Right ventricle myocardium superior (tissue), 1 donor: ENCODE measurements around the gene CDC45. TPM values are rescaled to one million over a fixed set of nuclear protein-coding genes. Genes with fewer than 3 reads are reported as not detected.

Experiments
- ATAC-seq: fragments of 200-7000 bp; cut with Tn5 transposase; one replicate; pipeline ENCODE4 v1.9.1; 2020; ENCODE audit warnings: mild to moderate bottlenecking; ENCODE audit not compliant: poor library complexity
- DNase-seq: peaks from one replicate; pipeline ENCODE4 v3.0.0-alpha.2; 2020
- intact Hi-C: fragments of 100-400 bp; cut with DNase I; formaldehyde crosslinking; loops from one replicate; pipeline ENCODE4 v1.11.2; 2022
- total RNA-seq: library from RNA; stranded (reverse); fragmentation: NEBNext Ultra II Directional; extraction: Animal tissue kit (Norgen Biotek cat#: 25700); gene quantifications from one replicate; pipeline ENCODE4 v1.2.1, GENCODE V29; 2021
- donor health status: DM: no; HTN: yes; CAD: no; lungs with severe emphysema.

Gene CDC45
- total RNA-seq, 1 donor from 2014 or later: 0.62 TPM

- no peak for DNase-seq
- no peak for ATAC-seq
- intact Hi-C loops: no loop called here
Measured at GRCh38 chr22:19482297-19482696, 2.6 kb downstream of the CDC45 start.

GRCh38 chr22:19483481-19484244, 3.9 kb downstream of the CDC45 start:
- no peak for ATAC-seq
- no peak for DNase-seq
- intact Hi-C loops: no loop called here

GRCh38 chr22:19488285-19488684, 8.6 kb downstream of the CDC45 start:
- ATAC-seq (no peak), DNase-seq (no peak)
- intact Hi-C loops: no loop called here

GRCh38 chr22:19488884-19489843, 9.4 kb downstream of the CDC45 start:
- no peak for DNase-seq
- peak; percentile 60 for ATAC-seq
- intact Hi-C loops: no loop called here

GRCh38 chr22:19490628-19491230, 11.0 kb downstream of the CDC45 start:
- ATAC-seq: no peak
- intact Hi-C loops: no loop called here
- DNase-seq: no peak

- DNase-seq (no peak), ATAC-seq (no peak)
- intact Hi-C loops: no loop called here
Measured at GRCh38 chr22:19492504-19493174, 12.9 kb downstream of the CDC45 start.

- intact Hi-C loops: loop anchor here (2.0 kb wide), 1 partner anchor 137 kb away; no protein-coding TSS in a partner anchor
- DNase-seq (no peak), ATAC-seq (no peak)
Measured at GRCh38 chr22:19494001-19494560, 14.4 kb downstream of the CDC45 start.

- no peak for DNase-seq
- intact Hi-C loops: loop anchor here (2.0 kb wide), 1 partner anchor 136 kb away; no protein-coding TSS in a partner anchor
- no peak for ATAC-seq
Measured at GRCh38 chr22:19494676-19495173, 15.0 kb downstream of the CDC45 start.

- DNase-seq (no peak), ATAC-seq (no peak)
- intact Hi-C loops: loop anchor here (2.0 kb wide), 1 partner anchor 135 kb away; no protein-coding TSS in a partner anchor
Measured at GRCh38 chr22:19495562-19496323, 16.0 kb downstream of the CDC45 start.

- intact Hi-C loops: no loop called here
- DNase-seq (no peak), ATAC-seq (no peak)
Measured at GRCh38 chr22:19496324-19496630, 16.6 kb downstream of the CDC45 start.

GRCh38 chr22:19497245-19497644, 17.5 kb downstream of the CDC45 start:
- ATAC-seq: no peak

GRCh38 chr22:19498154-19498865, 18.6 kb downstream of the CDC45 start:
- DNase-seq: no peak
- ATAC-seq: no peak
- intact Hi-C loops: no loop called here

More at GRCh38 chr22:19497245-19497644, 17.5 kb downstream of the CDC45 start:
- intact Hi-C loops: no loop called here
- no peak for DNase-seq

GRCh38 chr22:19498866-19499190, 19.1 kb downstream of the CDC45 start:
- no peak for ATAC-seq
- intact Hi-C loops: no loop called here
- DNase-seq: no peak

GRCh38 chr22:19499236-19499879, 19.6 kb downstream of the CDC45 start:
- intact Hi-C loops: no loop called here
- DNase-seq (no peak), ATAC-seq (no peak)

GRCh38 chr22:19499880-19500242, 20.1 kb downstream of the CDC45 start:
- DNase-seq: no peak
- intact Hi-C loops: no loop called here
- no peak for ATAC-seq

- intact Hi-C loops: no loop called here
- DNase-seq: no peak
- ATAC-seq: no peak
Measured at GRCh38 chr22:19501897-19502447, 22.3 kb downstream of the CDC45 start.
